OCI-LY3 (cell line): ENCODE data around the gene AGER.

Experiments
- H2AFZ ChIP-seq: fragments of 200-600, 300-600 bp; shearing (Covaris generic); 2 replicates; pipeline ENCODE4 v1.6.0; 2014; ENCODE audit warnings: antibody characterized with exemption, low read depth, low read length
- H3K27ac ChIP-seq: fragments of 200-600, 300-600 bp; sonication (generic); 2 replicates; pipeline ENCODE4 v1.5.1; 2014; ENCODE audit warnings: mild to moderate bottlenecking, low read length, moderate library complexity, mixed read lengths
- H3K27me3 ChIP-seq: fragments of 200-600, 300-600 bp; sonication (generic); 2 replicates; pipeline ENCODE4 v1.6.1; 2014; ENCODE audit warnings: low read depth, low read length, mixed read lengths
- H3K36me3 ChIP-seq: fragments of 200-600, 300-600 bp; sonication (generic); replicated peaks from 2 replicates; pipeline ENCODE3; 2014; ENCODE audit warnings: low read depth, low read length, mixed read lengths
- H3K4me1 ChIP-seq: fragments of 300-600, 200-600 bp; sonication (generic); 2 replicates; pipeline ENCODE4 v1.6.1; 2014; ENCODE audit warnings: low read length, mixed read lengths
- H3K4me2 ChIP-seq: fragments of 200-600, 300-600 bp; sonication (generic); 2 replicates; pipeline ENCODE4 v1.6.1; 2014; ENCODE audit warnings: low read length, mixed read lengths
- H3K4me3 ChIP-seq: fragments of 300-600, 200-600 bp; sonication (generic); 2 replicates; pipeline ENCODE4 v1.5.1; 2014; ENCODE audit warnings: antibody characterized with exemption, mild to moderate bottlenecking, low read length, moderate library complexity
- H3K79me2 ChIP-seq: fragments of 300-600, 200-600 bp; shearing (Covaris generic); 2 replicates; pipeline ENCODE4 v1.6.1; 2014; ENCODE audit warnings: mild to moderate bottlenecking, low read length, mixed read lengths
- H3K9ac ChIP-seq: fragments of 300-600, 200-600 bp; shearing (Covaris generic); 2 replicates; pipeline ENCODE4 v1.6.0; 2014; ENCODE audit warnings: mild to moderate bottlenecking, low read length, moderate library complexity
- H3K9me3 ChIP-seq: fragments of 200-600, 300-600 bp; shearing (Covaris generic); 2 replicates; pipeline ENCODE4 v1.6.1; 2014; ENCODE audit warnings: low read length, mixed read lengths; ENCODE audit not compliant: insufficient read depth
- H4K20me1 ChIP-seq: fragments of 200-600, 300-600 bp; sonication (generic); 2 replicates; pipeline ENCODE4 v1.6.1; 2016; ENCODE audit warnings: low read length, mixed read lengths; ENCODE audit not compliant: insufficient read depth
- EZH2phosphoT487 ChIP-seq: fragments of 200-600 bp; shearing (Covaris generic); IDR thresholded peaks from 2 replicates; pipeline ENCODE4 v1.6.1; 2018; ENCODE audit warnings: antibody characterized with exemption, mixed run types, low read depth
- TF ChIP-seq, protein P1 (sequence below): fragments of 200-600, 300-600 bp; sonication (generic); IDR thresholded peaks from 2 replicates; pipeline ENCODE4 v1.5.1; 2014; ENCODE audit warnings: antibody characterized with exemption, low read length, low read depth

The AGER gene

DNA sequence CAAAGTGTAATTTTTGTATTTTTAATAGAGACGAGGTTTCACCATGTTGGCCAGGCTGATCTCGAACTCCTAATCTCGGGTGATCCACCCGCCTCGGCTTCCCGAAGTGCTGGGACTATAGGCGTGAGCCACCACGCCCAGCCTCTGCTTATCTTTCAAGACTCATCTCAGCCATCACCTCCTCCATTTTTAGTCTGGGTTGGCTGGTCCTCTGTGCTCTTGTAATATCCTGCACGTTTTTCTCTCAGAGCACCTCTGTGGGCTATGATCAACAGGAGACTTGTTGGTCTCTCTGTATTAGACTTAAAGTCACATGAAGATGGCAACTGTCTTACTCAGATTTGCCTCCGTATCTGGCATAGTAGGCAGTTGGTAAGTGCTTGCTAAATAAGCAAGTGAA is 32.2 kb upstream of the AGER start:
- no peak overlapping the region for H2AFZ ChIP-seq
- H4K20me1 ChIP-seq = no peaks in the 10 kb centered on the region
- H3K9me3 ChIP-seq = no peaks in the 10 kb centered on the region
- H3K79me2 ChIP-seq = no peaks in the 10 kb centered on the region
- no peak overlapping the region for H3K9ac ChIP-seq
- H3K27me3 ChIP-seq = no peaks in the 10 kb centered on the region
- H3K4me1 ChIP-seq = peaks cover 3% of the 10 kb centered on the region
- no peak overlapping the region for H3K4me2 ChIP-seq
- TF ChIP-seq, protein P1, sequence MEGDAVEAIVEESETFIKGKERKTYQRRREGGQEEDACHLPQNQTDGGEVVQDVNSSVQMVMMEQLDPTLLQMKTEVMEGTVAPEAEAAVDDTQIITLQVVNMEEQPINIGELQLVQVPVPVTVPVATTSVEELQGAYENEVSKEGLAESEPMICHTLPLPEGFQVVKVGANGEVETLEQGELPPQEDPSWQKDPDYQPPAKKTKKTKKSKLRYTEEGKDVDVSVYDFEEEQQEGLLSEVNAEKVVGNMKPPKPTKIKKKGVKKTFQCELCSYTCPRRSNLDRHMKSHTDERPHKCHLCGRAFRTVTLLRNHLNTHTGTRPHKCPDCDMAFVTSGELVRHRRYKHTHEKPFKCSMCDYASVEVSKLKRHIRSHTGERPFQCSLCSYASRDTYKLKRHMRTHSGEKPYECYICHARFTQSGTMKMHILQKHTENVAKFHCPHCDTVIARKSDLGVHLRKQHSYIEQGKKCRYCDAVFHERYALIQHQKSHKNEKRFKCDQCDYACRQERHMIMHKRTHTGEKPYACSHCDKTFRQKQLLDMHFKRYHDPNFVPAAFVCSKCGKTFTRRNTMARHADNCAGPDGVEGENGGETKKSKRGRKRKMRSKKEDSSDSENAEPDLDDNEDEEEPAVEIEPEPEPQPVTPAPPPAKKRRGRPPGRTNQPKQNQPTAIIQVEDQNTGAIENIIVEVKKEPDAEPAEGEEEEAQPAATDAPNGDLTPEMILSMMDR = no peak
- no peak for TF ChIP-seq EZH2phosphoT487
- H3K4me3 ChIP-seq = no peak overlapping the region
- peaks cover 1% of the 10 kb centered on the region for H3K36me3 ChIP-seq
- H3K27ac ChIP-seq = no peak overlapping the region

DNA sequence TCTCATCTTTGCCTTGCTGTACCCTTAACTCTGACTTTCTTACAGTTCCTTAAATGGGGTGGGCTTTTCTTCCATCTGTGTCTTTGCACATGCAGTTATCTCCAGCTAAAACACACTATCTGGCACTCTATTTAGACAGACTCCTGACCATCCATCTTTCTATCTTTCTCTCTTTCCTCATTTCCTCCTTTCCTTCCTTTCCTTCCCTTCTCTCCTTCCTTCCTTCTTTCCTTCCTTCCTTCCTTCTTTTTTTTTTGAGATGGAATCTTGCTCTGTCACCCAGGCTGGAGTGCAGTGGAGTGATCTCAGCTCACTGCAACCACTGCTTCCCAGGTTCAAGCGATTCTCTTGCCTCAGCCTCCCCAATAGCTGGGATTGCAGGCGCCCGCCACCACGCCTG is 31.6 kb upstream of the AGER start:
- no peaks in the 10 kb centered on the region for H3K79me2 ChIP-seq
- H3K4me1 ChIP-seq = no peaks in the 10 kb centered on the region

DNA sequence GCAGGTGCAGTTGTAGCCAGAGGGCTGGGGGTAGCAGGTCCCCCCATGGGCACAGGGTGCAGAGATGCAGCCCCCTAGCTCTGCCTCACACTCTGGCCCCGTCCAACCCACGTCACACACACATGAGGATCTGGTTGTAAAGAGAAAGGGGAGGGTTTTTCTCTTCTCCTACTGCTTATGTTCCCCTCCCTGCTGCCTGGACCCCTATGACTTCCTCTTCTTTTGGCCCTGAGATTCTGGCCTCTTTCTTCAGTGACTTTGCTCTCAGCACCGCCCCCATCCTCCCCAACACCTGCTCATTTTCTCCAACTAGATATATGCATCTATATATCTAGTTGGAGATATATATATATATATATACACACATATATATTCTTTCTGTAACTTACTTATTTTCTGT is 30.1 kb upstream of the AGER start:
- Histone ChIP-seq H3K27ac (no peak overlapping the region), H4K20me1 (no peaks in the 10 kb centered on the region), H2AFZ (no peak overlapping the region), H3K4me1 (no peaks in the 10 kb centered on the region), H3K4me3 (no peak overlapping the region), H3K79me2 (no peaks in the 10 kb centered on the region), H3K27me3 (no peaks in the 10 kb centered on the region), H3K4me2 (no peak overlapping the region), H3K36me3 (no peaks in the 10 kb centered on the region), H3K9ac (no peak overlapping the region), H3K9me3 (no peaks in the 10 kb centered on the region)
- no peak for TF ChIP-seq EZH2phosphoT487
- TF ChIP-seq, protein P1 = no peak

More for the DNA sequence above, 31.6 kb upstream of the AGER start:
- H3K27me3 ChIP-seq = no peaks in the 10 kb centered on the region
- H2AFZ ChIP-seq = no peak overlapping the region
- TF ChIP-seq, protein P1 = no peak
- no peak for TF ChIP-seq EZH2phosphoT487
- H3K9ac ChIP-seq = no peak overlapping the region
- no peak overlapping the region for H3K4me3 ChIP-seq
- H3K27ac ChIP-seq = no peak overlapping the region
- H4K20me1 ChIP-seq = no peaks in the 10 kb centered on the region
- no peaks in the 10 kb centered on the region for H3K9me3 ChIP-seq
- no peak overlapping the region for H3K4me2 ChIP-seq
- no peaks in the 10 kb centered on the region for H3K36me3 ChIP-seq

DNA sequence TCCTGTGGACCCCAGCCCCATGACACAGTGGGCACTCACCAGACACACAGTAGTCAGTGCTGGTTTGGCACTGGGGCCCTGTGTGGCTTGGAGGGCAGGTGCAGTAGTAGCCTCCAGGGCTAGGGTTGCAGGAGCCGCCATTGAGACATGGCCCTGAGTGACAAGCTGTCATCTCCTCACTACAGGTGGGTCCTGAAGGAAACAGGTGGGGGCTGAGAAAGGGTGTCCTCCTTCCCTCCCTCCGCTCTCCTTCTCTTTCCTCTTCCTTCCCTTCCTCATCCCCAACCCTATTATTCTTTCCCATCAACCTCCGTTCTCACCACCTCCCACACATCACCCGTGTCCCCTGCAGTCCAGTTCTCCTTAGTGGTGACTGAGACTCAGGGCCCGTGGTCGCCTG is 29.6 kb upstream of the AGER start:
- no peaks in the 10 kb centered on the region for H3K27me3 ChIP-seq
- H3K36me3 ChIP-seq = no peaks in the 10 kb centered on the region
- H2AFZ ChIP-seq = no peak overlapping the region
- H3K4me2 ChIP-seq = no peak overlapping the region
- no peaks in the 10 kb centered on the region for H4K20me1 ChIP-seq
- H3K9me3 ChIP-seq = no peaks in the 10 kb centered on the region
- no peak for TF ChIP-seq EZH2phosphoT487
- H3K4me1 ChIP-seq = no peaks in the 10 kb centered on the region
- H3K27ac ChIP-seq = no peak overlapping the region
- H3K4me3 ChIP-seq = no peak overlapping the region
- H3K79me2 ChIP-seq = no peaks in the 10 kb centered on the region
- no peak overlapping the region for H3K9ac ChIP-seq
